ENCODE measurements around the gene ADD3. TPM values are rescaled to one million over a fixed set of nuclear protein-coding genes. Genes with fewer than 3 reads are reported as not detected.
A peak's percentile ranks its signal among the peaks of the same experiment; 100 is the strongest.

ADD3 gene
- total RNA-seq, result 10 to 100 TPM; 11.7 to 71.3 (median 16.2) TPM
- long read RNA-seq, full-length matches to known transcripts, result 2 of 5 reads
- long read RNA-seq, partial matches to known transcripts, result 3 of 5 reads
- long read RNA-seq, other reads (novel, unspliced or antisense), result 0 of 5 reads

DNA sequence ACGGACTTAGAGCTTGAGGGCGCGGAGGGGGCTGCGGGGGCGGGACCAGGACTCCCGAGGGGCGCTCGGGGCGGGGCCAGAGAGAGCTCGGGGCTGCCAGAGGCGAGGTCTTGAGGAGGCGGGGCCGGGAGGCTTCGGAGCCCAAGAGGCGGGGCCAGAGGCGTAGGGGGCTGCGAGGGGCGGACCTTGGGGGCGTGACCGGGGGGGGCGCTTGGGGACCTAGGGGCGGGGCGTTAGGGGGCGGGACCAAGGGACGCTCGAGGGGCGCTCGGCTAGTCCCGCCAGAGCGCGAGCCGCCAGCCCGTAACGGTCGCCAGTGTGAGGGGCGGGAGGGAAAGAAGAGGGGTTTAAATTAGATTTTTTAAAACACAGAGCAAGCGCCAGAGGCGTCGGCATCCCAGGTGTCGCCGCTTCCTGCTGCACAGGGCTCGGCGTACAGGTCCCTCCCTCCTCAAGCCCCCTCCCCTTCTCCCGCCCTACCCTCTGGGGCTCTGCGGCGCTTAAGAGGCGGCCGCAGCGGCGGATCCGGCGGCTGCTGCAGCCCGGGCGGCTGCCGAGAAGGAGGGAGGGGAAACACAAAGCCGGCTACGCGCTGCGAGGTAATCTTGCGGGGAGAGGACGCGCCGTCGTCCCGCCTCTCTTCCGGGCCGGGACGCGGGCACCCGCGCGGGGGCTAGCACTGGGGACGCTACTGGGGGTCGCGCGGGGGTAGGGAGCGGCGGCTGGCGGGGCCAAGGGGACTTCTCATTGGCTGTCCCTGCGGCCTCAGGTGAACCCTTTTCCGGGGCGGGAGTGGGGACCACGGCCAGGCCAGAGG lies at the start of gene ADD3:
TSS of gene ADD3 (plus strand) at position 284 of the 817 bp plus-strand sequence. CDS start 92,670 bp downstream, outside the sequence.
- TF ChIP-seq, protein P1, sequence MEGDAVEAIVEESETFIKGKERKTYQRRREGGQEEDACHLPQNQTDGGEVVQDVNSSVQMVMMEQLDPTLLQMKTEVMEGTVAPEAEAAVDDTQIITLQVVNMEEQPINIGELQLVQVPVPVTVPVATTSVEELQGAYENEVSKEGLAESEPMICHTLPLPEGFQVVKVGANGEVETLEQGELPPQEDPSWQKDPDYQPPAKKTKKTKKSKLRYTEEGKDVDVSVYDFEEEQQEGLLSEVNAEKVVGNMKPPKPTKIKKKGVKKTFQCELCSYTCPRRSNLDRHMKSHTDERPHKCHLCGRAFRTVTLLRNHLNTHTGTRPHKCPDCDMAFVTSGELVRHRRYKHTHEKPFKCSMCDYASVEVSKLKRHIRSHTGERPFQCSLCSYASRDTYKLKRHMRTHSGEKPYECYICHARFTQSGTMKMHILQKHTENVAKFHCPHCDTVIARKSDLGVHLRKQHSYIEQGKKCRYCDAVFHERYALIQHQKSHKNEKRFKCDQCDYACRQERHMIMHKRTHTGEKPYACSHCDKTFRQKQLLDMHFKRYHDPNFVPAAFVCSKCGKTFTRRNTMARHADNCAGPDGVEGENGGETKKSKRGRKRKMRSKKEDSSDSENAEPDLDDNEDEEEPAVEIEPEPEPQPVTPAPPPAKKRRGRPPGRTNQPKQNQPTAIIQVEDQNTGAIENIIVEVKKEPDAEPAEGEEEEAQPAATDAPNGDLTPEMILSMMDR (IDR thresholded peaks at IDR 0.05), result no peak
- TF ChIP-seq POLR2A (IDR thresholded peaks at IDR 0.05), result peak; percentile 54
- Histone ChIP-seq H3K4me1 (peaks cover 0 to 26% (median 12%) of the 10 kb centered on the region in 4 donors), H3K4me3 (peak within 1 kb of the TSS; percentile 83 to 94 (median 92)), H3K9me3 (no peaks in the 10 kb centered on the region), H3K36me3 (no peaks in the 10 kb centered on the region), H3K27ac (peak within 1 kb of the TSS; percentile 66 to 90 (median 84)), H3K27me3 (no peaks in the 10 kb centered on the region)
- intact Hi-C loops (cut with DNase I), result no loop called here
- ATAC-seq (peak; percentile 90 to 95 (median 90)), DNase-seq (peak; percentile 94 to 97 (median 95))
- WGBS (ENCODE audit: insufficient coverage, low coverage, low lambda C conversion rate, missing lambda C conversion rate), result 0% methylated on average over 32 of the region's 83 CpGs

GRCh38 chr10:109958059-109958458 lies 49.7 kb upstream of the ADD3 start:
- 91% methylated on average over 2 of the region's 2 CpGs for WGBS (ENCODE audit: insufficient coverage, low coverage, low lambda C conversion rate, missing lambda C conversion rate)
- no peaks in the 10 kb centered on the region for H3K27me3 ChIP-seq
- H3K27ac ChIP-seq, result no peak overlapping the region
- intact Hi-C loops (cut with DNase I), result no loop called here
- H3K4me3 ChIP-seq, result no peak overlapping the region
- ATAC-seq, result no peak
- no peak for DNase-seq
- H3K9me3 ChIP-seq, result no peaks in the 10 kb centered on the region
- H3K4me1 ChIP-seq, result no peaks in the 10 kb centered on the region
- H3K36me3 ChIP-seq, result no peaks in the 10 kb centered on the region
- TF ChIP-seq, protein P1 (IDR thresholded peaks at IDR 0.05), result no peak
- no peak for TF ChIP-seq POLR2A (IDR thresholded peaks at IDR 0.05)

DNA sequence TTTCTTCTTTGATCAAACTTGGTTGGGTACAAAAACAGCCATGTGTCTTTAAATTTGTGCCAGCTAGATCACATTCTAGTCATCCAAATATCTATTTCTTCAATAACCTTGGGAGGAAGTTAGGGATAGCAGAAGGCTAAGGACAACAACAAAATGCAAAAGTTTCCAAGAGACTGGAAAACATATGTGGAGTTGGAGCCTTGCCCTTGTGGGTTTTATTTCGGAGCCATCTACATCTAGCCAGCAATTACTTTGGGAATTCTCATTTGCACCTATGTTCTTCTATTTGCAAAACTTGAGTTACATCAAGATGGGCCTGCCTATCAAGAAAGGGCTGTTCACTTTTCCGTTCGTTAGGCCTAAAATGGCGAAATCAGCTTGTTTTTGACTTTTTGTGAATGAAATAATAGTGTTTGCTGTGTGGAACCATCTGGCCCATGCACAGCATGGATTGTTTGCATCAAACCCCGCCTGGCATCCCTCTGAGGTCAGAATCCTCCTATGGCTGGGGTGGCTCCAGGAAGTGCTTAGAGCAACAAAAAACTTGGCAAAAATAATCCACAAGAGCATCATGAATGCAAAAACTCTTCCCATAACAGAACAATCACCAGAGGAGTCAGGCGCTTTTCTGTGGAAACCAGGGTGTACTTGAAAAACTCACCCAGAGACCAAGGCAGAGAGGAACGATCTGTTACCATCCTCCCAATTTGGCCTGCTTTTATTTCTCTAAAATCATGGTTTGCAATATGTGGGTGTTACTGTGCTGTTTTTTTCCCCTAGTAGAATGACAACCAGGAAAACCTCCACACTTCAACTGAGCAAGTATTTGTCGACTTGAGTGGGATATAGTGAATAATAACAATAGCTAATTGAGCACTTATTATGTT lies 48.3 kb upstream of the ADD3 start:
- Histone ChIP-seq H3K27me3 (no peaks in the 10 kb centered on the region), H3K9me3 (no peaks in the 10 kb centered on the region), H3K4me3 (no peak overlapping the region), H3K36me3 (no peaks in the 10 kb centered on the region), H3K27ac (no peak overlapping the region), H3K4me1 (no peaks in the 10 kb centered on the region)
- intact Hi-C loops (cut with DNase I), result no loop called here
- ATAC-seq (no peak), DNase-seq (no peak)
- no peak for TF ChIP-seq POLR2A (IDR thresholded peaks at IDR 0.05)
- WGBS (ENCODE audit: insufficient coverage, low coverage, low lambda C conversion rate, missing lambda C conversion rate), result 96% methylated on average over 8 of the region's 8 CpGs

- H3K36me3 ChIP-seq, result no peaks in the 10 kb centered on the region
- 80% methylated on average over 2 of the region's 2 CpGs for WGBS (ENCODE audit: insufficient coverage, low coverage, low lambda C conversion rate, missing lambda C conversion rate)
- no peak for DNase-seq
- H3K27me3 ChIP-seq, result no peaks in the 10 kb centered on the region
- H3K4me1 ChIP-seq, result peaks cover 0 to 7% (median under 1%) of the 10 kb centered on the region in 4 donors
- TF ChIP-seq, protein P1 (IDR thresholded peaks at IDR 0.05), result no peak
- no peak for TF ChIP-seq POLR2A (IDR thresholded peaks at IDR 0.05)
- intact Hi-C loops (cut with DNase I), result no loop called here
- no peak overlapping the region for H3K4me3 ChIP-seq
- no peaks in the 10 kb centered on the region for H3K9me3 ChIP-seq
- no peak for ATAC-seq
- no peak overlapping the region for H3K27ac ChIP-seq
These were observed 47.1 kb upstream of the ADD3 start for GRCh38 chr10:109960682-109961081.

All from right lobe of liver (tissue), 6 donors.